ENCODE measurements around the gene TNFRSF13B.

DNA sequence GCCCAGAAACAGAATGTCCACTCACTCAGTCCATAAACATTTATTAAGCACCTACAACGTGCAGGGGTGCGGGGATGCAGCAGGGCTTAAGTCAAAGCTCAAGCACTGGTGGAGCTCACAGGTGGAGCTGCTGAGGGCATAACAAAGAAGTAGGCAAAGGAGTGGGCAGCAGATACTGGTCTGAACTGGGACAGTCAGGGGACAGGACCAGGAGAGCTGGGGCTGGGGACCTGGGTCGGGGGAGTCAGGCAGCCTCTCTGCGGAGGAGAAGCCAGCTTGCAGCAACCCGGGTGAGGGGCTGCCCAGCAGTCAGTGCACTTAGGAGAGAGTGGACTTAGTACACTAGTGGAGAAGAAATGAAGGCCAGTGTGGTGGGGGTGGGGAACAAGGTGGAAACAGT, 10.0 kb upstream of the TNFRSF13B start:
- TF ChIP-seq, protein P1, sequence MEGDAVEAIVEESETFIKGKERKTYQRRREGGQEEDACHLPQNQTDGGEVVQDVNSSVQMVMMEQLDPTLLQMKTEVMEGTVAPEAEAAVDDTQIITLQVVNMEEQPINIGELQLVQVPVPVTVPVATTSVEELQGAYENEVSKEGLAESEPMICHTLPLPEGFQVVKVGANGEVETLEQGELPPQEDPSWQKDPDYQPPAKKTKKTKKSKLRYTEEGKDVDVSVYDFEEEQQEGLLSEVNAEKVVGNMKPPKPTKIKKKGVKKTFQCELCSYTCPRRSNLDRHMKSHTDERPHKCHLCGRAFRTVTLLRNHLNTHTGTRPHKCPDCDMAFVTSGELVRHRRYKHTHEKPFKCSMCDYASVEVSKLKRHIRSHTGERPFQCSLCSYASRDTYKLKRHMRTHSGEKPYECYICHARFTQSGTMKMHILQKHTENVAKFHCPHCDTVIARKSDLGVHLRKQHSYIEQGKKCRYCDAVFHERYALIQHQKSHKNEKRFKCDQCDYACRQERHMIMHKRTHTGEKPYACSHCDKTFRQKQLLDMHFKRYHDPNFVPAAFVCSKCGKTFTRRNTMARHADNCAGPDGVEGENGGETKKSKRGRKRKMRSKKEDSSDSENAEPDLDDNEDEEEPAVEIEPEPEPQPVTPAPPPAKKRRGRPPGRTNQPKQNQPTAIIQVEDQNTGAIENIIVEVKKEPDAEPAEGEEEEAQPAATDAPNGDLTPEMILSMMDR (IDR thresholded peaks at IDR 0.05): no peak
- TF ChIP-seq, protein P2, sequence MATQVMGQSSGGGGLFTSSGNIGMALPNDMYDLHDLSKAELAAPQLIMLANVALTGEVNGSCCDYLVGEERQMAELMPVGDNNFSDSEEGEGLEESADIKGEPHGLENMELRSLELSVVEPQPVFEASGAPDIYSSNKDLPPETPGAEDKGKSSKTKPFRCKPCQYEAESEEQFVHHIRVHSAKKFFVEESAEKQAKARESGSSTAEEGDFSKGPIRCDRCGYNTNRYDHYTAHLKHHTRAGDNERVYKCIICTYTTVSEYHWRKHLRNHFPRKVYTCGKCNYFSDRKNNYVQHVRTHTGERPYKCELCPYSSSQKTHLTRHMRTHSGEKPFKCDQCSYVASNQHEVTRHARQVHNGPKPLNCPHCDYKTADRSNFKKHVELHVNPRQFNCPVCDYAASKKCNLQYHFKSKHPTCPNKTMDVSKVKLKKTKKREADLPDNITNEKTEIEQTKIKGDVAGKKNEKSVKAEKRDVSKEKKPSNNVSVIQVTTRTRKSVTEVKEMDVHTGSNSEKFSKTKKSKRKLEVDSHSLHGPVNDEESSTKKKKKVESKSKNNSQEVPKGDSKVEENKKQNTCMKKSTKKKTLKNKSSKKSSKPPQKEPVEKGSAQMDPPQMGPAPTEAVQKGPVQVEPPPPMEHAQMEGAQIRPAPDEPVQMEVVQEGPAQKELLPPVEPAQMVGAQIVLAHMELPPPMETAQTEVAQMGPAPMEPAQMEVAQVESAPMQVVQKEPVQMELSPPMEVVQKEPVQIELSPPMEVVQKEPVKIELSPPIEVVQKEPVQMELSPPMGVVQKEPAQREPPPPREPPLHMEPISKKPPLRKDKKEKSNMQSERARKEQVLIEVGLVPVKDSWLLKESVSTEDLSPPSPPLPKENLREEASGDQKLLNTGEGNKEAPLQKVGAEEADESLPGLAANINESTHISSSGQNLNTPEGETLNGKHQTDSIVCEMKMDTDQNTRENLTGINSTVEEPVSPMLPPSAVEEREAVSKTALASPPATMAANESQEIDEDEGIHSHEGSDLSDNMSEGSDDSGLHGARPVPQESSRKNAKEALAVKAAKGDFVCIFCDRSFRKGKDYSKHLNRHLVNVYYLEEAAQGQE (IDR thresholded peaks at IDR 0.05; ENCODE audit: insufficient read depth in 1 of 2, low read depth in 2 of 2, low read length in 1 of 2): no peak
- TF ChIP-seq POLR2AphosphoS5 (IDR thresholded peaks at IDR 0.05; ENCODE audit: low read depth, low read length): no peak
